Measurements from ENCODE around the gene NTRK2.

DNA sequence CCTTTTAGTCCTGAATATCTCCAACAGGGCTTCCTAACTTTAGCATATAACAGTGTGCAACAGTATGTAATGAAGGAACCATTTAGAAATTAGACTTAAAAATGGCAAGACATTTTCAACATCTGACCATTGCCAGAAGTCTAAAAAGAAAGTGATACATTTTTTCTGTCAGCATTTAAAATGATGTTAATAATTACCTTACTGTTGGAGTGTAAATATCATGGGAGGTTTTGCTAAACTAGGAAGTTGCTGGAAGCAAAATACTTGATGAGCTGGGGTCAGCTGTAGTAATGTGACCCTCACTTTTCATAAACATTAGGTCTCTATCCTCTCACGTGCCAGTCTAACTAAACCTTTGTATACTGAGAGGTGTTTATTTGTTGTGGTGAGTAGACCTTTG lies 68.8 kb downstream of the NTRK2 start:
- TF ChIP-seq EZH2 (IDR thresholded peaks at IDR 0.05; ENCODE audit: borderline replicate concordance, low read length), result no peak
- TF ChIP-seq, protein P1, sequence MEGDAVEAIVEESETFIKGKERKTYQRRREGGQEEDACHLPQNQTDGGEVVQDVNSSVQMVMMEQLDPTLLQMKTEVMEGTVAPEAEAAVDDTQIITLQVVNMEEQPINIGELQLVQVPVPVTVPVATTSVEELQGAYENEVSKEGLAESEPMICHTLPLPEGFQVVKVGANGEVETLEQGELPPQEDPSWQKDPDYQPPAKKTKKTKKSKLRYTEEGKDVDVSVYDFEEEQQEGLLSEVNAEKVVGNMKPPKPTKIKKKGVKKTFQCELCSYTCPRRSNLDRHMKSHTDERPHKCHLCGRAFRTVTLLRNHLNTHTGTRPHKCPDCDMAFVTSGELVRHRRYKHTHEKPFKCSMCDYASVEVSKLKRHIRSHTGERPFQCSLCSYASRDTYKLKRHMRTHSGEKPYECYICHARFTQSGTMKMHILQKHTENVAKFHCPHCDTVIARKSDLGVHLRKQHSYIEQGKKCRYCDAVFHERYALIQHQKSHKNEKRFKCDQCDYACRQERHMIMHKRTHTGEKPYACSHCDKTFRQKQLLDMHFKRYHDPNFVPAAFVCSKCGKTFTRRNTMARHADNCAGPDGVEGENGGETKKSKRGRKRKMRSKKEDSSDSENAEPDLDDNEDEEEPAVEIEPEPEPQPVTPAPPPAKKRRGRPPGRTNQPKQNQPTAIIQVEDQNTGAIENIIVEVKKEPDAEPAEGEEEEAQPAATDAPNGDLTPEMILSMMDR (conservative IDR thresholded peaks at IDR 0.05 in 1 of 2, IDR thresholded peaks at IDR 0.05 in 1 of 2; ENCODE audit: extremely low read depth in 1 of 2, insufficient read depth in 1 of 2, low read depth in 1 of 2, low read length in 2 of 2), result no peak

Measured in mammary epithelial cell (primary cell).